NCI-H1417 (cell line): Measurements from ENCODE around the gene FAM227B.
"Not testable (repeated sequence)": the region's sequence is repeated elsewhere in the genome, so short reads cannot be mapped to it uniquely, and the experiment has no call there.

ENCODE experiments used
- DNase-seq, 3 experiments: peaks; one replicate each; lab custom pipeline; 2025; lab: John Stamatoyannopoulos, UW

The FAM227B gene

GRCh38 chr15:49612240-49612639 lies 8.4 kb downstream of the FAM227B start:
- not testable (repeated sequence) for DNase-seq

DNA sequence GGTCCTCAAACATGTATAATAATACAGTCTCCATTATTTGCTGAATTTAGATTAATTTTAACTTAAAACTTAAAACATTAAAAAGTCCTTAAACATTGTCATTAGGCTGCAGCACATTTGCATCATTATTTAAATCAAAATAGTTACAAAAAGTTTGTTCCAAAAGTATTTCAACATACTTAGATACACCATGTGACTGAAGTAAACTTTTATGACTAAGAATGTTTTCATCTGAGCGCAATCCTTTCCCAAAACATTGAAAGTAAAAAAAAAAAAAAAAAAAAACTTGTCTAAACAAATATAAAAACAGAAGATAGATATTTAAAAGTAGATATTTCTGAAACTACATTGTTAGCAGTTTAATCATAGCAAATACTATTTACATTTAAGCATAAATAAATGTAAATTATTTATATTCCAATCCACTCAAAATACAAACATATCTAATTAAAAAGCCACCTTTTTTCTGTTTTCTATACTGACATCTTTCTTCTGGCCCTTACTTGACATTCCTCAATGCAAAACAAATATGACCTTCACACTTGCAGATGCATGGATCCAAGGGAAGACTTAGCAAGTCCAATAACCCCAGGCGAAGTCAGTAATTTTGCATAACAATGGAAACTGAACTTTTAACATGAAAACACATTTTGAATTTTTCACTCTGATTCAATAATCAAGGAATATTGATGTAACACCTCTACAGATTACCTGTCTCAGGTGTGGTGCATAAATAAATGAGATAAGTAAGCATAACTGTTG lies 10.3 kb downstream of the FAM227B start:
- DNase-seq, result no peak

GRCh38 chr15:49606594-49606993 lies 14.0 kb downstream of the FAM227B start:
- no peak for DNase-seq

DNA sequence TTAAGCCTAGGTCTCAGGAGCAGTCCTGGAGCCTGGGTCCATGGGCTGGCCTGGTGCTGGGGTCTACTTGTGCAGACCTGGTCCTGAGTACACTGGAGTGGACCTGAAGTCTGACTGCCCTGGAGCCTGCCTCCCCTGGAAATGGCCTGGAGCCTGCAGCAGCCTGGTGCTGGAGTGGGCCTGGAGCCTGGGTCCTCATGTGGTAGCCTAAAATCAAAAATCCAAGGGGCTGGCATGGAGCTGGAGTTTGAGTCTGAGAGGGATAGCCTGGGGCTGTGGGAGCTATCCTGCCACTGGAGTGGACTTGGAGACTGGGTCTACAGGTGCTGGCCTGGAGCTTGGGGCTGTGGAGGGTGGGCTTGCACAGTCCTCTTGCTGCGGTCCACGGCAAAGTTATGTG lies 15.0 kb downstream of the FAM227B start:
- no peak for DNase-seq

GRCh38 chr15:49604625-49605409 lies 15.8 kb downstream of the FAM227B start:
- no peak for DNase-seq

DNA sequence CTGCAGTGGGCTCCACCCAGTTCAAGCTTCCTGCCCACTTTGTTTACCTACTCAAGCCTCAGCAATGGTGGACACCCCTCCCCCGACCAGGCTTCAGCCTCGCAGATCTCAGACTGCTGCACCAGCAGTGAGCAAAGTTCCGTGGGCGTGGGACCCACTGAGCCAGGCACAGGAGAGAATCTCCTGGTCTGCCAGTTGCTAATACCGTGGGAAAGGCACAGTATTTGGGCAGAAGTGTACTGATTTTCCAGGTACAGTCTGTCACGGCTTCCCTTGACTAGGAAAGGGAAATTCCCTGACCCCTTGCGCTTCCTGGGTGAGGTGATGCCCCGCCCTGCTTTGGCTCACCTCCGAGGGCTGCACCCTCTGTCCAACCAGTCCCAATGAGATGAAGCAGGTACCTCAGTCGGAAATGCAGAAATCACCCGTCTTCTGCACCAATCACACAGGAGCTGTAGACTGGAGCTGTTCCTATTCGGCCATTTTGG lies 27.7 kb downstream of the FAM227B start:
- not testable (repeated sequence) for DNase-seq

DNA sequence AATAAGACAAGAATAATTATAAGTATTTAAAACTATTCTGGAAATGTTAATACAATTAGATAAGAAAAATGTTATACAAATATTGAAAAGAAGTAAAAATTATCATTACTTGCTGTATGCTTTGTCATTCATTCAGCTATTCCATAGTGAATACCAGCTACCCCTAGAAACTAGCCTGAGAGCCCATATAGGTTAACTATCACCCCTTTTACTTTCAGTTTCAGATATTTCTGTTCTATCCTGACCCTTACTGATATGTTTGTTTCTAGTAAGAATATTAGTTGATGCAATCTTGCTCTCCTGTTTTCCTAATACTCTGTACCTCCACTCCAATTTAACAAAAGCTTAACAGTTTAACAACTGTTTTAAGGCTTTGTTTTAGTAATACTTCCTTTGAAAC lies 31.6 kb downstream of the FAM227B start:
- DNase-seq, result no peak

- DNase-seq, result no peak
These were observed 47.2 kb downstream of the FAM227B start for GRCh38 chr15:49573421-49573820.

- DNase-seq, result no peak
These were observed 49.9 kb downstream of the FAM227B start for GRCh38 chr15:49570672-49571071.

GRCh38 chr15:49570174-49570573 lies 50.4 kb downstream of the FAM227B start:
- DNase-seq, result no peak

GRCh38 chr15:49560045-49560444 lies 60.6 kb downstream of the FAM227B start:
- DNase-seq, result no peak

DNA sequence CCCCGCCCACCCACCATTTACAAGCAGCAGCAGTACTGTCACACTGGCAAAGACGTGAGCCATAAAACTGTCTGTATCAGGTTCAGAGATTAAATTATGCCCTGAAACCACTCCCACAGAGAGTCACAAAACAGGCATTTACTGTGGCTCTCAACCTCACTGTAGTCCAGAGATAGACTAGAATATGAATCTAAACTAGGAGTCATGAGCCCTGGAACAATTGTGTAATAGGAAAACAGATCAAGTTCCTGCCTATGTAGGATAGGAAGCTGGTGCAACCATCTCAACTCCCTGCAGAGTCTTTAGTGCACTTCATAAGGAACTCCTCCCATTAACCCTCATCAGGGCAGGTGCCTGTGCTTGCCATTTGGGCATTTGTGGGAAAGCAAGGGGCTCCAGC lies 61.7 kb downstream of the FAM227B start:
- DNase-seq, result no peak

DNA sequence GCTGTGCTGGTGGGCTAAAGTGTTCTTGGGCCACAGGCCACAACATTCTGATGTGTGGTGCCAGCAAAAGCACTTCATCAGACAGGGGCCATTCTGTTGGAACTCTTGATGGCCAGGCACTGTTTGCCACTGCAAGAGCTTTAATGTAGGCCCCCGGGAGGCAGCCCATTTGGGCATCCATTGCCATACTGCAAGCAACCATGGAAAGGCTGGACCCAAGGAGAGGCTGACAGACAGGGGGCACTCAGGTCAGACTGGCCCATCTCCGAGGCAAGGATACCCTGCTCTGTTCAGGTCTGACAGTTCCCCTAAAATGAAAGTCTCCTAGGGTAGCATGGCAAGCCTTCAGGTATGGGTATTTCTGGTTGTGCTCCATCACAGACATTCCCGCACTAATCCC lies 64.2 kb downstream of the FAM227B start:
- DNase-seq, result no peak

DNA sequence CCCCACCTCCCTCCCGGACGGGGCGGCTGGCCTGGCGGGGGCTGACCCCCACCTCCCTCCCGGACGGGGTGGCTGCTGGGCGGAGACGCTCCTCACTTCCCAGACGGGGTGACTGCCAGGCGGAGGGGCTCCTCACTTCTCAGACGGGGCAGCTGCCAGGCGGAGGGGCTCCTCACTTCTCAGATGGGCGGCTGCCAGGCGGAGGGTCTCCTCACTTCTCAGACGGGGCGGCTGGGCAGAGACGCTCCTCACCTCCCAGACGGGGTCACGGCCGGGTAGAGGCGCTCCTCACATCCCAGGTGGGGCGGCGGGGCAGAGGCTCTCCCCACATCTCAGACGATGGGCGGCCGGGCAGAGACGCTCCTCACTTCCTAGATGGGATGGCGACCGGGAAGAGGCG lies 70.3 kb downstream of the FAM227B start:
- DNase-seq, result not testable (repeated sequence)

DNA sequence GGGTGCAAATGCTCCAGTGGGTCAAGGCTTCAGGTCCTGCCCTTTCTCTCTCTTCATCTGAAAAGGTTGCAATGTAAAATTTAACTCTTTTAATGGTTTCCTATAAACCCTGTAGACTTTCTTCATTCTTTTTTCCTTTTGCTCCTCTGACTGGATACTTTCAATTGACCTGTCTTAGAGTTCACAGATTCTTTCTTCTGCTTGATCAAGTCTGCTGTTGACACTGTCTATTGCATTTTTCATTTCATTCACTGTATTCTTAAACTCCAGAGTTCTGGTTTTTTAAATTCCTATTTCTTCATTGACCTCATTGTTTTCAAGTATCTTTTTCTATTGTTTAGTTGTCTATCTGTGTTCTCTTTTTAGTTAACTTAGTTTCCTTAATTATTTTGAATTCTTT lies 82.1 kb downstream of the FAM227B start:
- no peak for DNase-seq

GRCh38 chr15:49530092-49530491 lies 90.5 kb downstream of the FAM227B start:
- DNase-seq, result no peak

DNA sequence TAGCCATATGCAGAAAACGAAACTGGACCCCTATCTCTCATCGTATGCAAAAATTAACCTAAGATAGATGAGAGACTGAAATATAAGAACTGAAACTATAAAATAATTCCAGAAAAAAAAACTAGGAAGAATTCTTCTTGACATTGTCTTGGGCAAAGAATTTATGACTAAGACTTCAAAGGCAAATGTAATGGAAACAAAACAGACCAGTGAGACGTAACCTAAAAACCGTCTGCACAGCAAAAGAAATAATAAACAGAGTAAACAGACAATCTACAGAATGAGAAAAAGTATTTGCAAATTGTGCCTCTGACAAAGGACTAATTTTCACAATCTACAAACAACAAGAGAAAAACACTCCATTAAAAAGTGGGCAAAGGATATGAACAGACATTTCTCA lies 92.3 kb downstream of the FAM227B start:
- no peak for DNase-seq

DNA sequence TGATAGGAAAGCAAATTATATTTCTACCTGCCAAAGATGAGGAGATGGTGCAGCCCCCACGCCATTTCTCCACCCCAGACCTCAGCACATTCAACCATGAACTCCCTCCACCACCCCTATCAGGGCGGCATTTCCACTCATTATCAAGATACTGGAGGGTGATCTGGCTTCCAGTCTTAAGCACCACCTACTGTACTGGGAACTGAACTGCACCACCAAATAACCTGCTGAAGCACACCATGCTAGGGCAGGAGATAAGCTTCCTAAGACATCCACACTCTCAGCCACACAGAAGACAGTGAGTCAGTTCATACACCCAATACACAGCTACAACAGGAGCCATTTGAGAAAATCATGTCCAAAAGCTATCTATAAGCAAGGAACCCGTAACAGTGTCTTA lies 98.8 kb downstream of the FAM227B start:
- DNase-seq, result no peak

DNA sequence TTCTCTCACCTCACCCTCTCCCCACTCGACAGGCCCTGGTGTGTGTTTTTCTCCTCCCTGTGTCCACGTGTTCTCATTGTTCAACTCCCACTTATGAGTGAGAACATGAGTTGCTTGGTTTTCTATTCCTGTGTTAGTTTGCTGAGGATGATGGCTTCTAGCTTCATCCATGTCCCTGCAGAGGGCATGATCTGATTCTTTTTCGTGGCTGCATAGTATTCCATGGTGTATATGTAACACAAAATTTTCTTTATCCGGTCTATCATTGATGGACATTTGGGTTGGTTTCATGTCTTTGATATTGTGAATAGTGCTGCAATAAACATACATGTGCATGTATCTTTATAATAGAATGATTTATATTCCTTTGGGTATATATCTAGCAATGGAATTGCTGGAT lies 107.9 kb downstream of the FAM227B start:
- not testable (repeated sequence) for DNase-seq

DNA sequence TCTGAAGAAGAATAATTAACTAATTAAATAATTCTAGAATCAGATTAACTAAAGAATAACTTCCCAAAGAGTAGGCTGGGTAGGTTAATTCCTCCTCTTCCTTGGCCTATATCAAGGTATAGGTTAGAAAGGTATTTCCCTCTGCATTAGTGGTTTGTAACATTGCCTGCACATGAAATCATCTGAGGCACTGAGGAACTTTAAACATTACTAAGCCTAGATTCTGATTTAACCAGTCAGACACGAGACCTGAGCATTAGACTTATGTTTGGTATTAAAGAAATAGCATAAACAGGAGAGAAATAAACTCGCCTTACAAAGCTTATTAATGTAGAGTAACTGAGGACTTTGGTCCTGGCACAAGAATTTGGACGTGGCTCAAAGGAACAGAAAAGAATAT lies 113.4 kb downstream of the FAM227B start:
- DNase-seq, result no peak

DNA sequence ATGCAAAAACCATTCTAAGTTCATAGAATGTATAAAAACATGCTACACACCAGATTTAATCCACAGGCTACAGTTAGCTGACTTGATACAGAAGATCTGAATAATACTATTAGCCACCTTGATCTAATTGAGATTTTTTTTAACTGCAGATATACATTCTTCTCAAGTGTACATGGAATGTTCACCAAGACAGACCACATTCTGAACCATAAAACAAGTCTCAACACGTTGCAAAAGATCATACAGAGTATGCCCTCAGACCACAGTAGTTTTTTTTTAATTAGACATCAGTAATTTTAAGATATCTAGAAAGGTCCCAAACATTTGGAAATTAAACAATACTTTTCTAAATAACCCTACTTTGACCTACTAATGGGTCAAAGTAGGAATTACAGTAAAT lies 114.3 kb downstream of the FAM227B start:
- DNase-seq, result peak in 1 of 3 experiments; percentile 3

DNA sequence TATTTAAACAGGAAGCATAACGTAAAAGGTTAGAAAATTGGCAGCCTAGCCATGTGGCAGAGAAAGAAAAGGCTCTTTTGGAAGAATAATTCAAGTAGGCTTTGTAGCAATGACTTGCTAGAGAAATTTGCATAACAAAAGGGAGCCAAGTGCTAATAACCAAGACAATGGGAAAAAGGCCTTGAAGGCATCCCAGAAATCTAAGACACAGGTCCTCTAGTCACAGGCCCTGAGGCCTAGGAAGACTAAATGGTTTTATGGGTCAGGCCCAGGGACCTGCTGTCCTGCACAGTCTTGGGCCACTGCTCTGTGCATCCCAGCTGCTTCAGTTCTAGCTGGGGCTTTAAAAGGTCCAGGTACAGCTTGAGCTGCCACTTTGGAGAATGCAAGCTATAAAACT lies 119.0 kb downstream of the FAM227B start:
- DNase-seq, result no peak

GRCh38 chr15:49495993-49496753 lies 124.4 kb downstream of the FAM227B start:
- no peak for DNase-seq
